Stimulated activated CD4-positive, alpha-beta T cell treated with anti-CD3 and anti-CD28 coated beads, Interleukin-4, amount 100 ng/mL, for 48 hours (primary cell): ENCODE results near the gene AHDC1.
A peak's percentile ranks its signal among the peaks of the same experiment; 100 is the strongest.
"Not testable (repeated sequence)": the region's sequence is repeated elsewhere in the genome, so short reads cannot be mapped to it uniquely, and the experiment has no call there.

Experiments used
- DNase-seq, 2 donors: peaks; one replicate each; pipeline ENCODE4 v3.0.0-alpha.2; 2020; ENCODE audit warnings: low read depth in 2 of 2

AHDC1 gene

DNA sequence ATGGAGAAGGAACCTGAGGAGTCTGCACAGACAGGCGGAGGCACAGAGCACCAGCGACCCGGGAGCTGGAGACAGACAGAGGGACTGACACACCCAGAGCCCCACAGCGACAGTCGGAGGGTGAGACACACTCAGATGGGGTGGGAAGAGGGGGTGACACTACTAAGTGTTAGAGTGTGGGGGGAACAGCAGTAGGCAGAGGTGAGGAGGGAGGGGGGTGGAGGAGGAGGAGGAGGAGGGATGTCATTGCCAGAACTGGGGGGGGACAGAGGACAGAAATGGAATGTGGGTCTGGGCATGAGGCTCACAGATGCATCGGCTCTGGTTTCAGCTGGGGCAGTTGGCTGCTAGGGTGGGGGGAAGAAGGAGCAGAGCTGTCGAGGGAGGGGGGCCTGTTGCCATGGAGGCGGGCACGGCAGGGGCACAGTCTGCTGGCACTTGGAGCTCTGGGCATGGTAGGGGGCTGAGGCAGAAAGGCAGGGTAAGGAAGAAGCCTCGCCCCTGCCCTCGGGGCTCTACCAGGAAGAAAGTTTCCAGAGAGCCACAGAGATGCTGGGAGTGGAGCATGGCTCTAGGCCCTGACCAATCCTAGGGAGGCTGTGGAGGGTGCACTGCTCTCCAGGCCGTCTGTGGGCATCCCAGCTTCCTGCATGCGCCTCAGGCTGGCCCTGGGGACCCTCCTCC lies 37.3 kb downstream of the AHDC1 start:
- no peak for DNase-seq

DNA sequence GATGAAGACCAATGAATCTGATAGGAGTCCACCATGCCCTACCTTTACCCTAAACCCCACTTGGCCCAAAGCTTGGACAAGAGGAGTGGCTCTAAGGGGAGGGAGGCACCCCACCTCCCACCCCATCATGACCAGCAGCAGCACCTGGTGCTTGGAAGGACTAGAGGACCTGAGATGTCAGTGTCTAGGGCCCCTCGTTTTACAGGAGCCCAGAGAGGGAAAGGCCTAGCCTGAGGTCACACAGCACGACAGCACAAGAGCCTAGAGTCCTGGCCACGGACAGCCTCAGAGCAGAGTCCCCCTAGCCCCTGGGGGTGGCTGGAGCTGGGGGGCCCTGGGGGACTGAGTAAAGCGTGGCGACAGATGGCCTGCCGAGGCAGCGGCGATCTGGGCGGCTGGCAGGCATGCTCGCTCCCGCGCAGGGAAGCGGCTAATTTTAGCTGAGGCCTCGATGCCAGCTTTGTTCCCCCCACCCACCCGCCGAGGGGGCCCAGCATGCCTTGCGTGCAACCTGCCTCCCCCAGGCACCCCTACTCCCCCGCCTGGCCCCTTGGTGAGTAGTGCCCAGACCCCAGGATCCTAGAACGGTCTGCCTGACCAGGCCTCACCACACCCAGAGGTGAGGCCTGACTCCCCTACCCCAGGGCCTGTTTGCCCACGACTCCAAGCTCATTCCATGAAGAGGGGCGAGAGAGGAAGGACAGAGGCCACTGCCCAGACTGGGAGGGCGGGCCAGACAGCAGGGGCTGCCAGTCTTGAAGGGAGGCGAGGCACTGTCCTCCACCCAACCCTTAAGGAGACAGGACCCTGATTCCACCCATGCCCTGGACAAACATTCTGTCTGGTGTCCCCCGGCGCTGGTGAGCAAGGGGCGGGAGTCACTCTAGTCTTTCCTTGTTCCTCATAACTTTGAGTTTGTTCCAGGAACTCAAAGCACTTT lies 39.0 kb downstream of the AHDC1 start:
- DNase-seq = no peak

DNA sequence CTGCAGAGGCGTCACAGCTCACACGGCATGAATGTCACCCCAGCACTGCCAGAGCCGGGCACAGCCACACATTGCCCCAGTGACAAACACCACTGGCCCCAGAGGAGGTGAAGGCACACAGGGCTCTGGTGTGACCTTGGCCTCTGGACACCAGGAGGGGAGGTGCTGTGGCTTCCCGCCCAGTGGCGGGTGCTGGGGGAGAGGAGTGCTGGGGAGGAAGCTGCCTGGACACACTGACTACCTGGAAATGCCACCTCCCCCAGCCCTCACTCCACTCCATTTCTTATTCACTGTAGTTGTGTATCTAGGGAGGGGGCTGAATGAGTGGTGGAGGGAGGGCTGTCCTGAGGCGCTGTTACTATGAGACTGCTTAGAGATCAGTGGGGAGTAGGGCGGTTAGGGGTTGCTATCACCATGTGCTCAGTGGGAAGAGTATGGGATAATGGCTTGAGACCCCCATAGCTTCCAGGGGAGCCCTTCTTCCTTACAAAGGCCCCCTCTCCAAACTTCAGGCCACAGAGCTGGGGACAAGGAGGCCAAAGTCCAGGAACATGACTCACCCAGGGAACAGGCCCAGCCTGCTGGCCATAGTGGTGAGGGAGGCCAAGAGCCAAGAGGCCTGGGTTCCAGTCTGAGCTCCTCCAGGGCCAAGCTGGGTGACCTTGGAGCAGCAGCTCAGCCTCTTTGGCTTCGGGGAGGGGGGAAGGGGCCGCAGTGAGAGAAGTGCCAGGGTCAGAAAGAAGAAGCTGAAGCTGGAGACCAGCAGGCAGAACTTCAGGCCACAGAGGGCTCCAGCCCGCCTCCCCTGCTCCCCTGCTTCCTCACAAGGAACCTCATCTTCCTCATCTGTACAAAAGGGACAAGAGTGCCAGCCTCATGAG lies 40.1 kb downstream of the AHDC1 start:
- no peak for DNase-seq

DNA sequence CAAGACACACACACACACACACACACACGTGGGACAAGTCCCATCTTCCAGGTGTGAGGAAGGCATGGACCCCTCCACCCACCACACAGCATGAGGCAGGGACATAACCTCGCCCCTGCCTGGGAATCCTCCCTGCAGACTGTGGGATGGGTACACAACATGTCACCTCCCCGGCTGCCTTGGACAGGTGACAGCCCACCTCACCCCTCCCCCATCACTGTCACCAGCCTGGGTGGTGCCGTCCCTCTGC lies 40.7 kb downstream of the AHDC1 start:
- DNase-seq = no peak

DNA sequence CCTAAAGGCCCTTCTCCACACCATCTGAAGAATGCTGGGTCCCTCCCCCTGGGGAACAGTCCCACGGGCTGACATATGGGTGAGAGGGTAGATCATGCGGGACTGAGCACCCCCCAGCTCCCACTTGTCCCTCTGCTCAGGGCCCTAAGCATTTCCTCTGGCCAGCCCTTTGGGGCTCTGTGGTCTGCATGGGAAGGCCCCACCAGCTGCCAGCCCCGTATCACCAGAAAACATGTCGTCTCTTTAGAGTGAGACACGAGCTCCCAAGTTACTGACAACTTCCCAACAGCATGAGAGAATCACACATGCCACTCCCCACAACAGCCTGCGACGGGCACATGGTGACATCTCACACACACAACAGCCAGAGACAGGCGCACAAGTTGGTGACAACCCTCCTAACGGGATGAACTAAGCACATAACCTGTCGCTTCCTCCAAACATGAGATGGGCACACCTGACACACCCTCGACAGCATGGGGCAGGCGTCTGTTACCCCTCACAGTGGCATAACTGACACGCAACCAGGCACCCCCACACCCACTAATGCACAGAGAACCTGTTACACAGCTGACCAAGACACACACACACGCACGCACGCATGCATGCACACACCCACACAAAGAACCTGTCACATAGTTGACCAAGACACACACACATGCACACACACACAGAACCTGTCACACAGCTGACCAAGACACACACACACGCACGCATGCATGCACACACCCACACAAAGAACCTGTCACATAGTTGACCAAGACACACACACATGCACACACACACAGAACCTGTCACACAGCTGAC lies 41.2 kb downstream of the AHDC1 start:
- no peak for DNase-seq

DNA sequence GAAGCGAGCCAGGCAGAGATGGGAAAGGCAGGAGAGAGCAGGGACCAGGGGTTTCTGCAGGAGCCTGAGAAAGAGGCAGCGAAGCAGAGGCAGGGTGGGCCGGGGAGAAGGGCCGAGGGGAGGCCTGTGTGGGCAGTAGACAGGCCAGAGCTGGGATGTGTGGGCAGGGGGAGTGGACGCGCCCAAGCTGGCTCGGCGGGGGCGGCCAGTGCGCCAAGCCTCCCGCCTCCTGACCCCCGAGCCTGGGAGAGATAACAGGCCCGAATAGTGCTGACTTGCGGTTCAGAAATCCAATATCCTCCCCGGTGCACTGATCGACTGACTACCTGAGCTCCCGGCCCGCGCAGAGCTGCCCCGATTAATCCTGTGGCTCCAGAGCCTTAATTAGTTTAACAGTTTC lies 41.9 kb downstream of the AHDC1 start:
- DNase-seq = no peak

DNA sequence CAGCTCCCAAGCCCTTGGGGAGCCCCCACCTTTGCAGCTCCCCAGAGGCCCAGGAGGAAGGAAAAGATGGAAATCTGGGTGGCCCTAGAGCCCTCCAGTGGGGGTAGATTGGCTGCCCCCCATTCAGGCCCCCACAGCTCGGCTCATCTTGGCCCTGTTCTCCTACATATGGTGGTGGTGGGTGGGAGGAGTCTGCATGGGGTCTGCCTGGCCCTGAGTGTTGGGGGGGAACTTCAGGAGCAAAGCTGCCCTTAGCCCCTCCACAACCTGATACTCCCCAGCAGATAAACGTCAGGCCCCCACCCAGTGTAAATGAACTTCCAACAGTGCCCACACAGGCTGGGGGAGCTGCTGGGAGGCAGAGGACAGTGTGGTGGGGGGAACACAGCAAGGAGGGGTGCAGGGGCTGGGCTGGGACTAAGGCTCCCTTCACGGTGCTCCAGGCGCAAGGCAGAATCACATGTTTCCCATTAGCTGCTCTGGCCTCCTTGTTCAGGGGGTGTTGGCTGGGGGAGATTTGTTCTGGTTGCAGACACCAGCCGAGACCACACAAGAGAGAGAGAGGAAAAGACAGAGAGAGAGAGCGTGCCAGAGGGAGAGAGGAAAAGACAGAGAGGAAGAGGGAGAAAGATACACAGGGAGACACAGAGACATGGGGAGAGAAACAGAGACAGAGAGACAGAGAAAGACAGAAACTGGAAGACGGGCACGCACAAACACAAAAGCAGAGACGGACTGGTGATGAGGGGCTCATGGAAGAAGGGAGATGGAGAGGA lies 42.6 kb downstream of the AHDC1 start:
- DNase-seq = no peak

DNA sequence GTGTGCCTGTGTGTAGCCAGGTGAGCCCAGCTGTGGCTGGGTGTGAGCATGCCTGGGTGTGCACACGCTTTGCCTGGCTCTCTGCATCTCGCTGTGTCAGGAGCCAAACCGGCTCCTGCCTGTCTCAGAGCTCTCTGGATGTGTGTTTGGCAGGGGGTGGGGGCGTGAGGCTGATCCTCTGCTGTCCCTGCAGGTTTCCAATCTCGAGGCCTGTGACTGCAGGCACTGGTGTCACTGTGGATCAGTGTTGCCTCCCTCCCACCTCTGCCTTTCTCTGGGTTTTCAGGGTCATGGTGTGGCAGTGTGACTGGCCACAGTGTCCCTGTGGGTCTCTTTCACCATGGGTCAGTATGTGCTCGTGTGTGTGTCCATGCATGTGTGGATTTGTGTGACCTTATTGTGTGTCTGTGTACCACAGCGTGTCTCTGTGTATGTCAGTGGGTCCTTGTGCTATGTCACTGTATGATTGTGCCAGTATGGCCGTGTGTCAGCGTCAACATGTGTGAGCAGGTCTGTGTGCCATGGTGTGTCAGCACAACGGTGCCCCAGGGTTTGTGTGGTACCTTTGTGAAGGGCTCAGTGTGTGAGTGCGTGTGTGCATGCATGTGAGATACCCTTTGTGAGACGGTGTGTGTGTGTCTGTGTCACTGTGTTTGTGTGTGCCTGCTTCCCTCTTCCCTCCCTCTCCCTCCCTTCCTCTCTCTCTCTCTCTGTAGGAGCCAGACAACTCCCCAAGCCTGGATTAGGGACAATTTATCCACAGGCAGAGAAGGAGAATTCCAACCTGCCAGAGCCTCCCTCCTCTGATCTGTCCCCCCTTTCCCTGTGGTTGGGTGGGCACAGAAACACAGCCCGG lies 43.4 kb downstream of the AHDC1 start:
- no peak for DNase-seq

DNA sequence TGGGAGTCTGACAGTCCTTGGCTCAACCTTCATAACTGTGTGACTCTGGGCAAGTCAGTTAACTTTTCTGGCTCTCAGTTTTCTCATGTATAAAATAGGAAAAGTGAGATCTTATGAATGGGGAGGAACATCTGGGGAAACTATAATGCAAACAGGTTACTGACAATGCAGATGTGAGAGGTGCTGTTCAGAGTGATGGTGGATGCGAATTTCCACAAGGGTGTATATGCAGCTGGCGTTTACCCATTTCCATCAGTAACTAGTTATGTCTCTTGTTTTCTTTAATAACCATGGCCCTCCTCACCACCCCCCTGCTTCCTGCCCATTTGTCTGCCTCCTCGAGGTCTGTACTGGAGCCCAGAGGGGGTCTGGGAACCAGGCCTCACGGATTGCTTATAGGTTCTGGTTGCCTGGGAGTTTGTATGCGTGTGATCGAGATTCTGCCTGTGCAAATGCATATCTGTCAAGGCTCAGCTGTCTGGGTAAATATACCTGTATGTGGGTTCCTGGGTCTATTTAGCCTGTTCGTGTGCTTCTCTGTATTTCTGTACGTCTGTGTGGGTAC lies 44.4 kb downstream of the AHDC1 start:
- DNase-seq = no peak

DNA sequence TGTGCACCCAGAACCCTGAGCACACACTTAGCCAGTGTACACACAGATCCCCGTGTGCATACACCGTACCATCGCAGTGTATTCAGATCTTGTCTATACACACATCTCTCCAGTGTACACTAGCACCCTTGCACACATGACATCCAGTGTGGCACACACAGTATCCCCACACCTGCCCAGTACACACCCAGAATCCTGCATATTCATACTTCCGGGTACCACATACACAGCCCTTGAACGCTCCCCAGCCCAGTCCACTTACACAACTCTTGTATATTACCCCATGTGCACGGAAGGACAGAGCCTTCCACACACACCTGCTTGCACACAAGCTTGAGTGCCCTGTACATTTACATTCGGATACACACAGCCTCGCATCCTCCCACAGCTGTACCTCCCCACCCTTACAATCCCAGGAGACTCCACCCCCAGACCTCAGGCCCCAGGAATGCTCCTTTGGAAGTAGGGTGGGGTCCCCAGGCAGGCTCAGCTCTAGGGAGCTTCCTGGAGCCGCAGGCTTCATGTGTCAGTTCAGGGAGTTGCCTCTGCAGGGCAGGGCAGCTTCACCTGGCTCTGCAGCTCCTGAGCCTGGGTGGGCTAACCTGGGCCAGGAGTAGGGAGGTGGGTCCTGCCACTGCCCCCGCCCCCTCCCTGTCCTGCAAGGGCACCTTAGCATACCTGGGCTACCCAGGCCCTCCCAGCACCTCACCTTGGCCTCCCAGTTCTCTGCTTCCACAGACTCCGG lies 46.2 kb downstream of the AHDC1 start:
- no peak for DNase-seq

DNA sequence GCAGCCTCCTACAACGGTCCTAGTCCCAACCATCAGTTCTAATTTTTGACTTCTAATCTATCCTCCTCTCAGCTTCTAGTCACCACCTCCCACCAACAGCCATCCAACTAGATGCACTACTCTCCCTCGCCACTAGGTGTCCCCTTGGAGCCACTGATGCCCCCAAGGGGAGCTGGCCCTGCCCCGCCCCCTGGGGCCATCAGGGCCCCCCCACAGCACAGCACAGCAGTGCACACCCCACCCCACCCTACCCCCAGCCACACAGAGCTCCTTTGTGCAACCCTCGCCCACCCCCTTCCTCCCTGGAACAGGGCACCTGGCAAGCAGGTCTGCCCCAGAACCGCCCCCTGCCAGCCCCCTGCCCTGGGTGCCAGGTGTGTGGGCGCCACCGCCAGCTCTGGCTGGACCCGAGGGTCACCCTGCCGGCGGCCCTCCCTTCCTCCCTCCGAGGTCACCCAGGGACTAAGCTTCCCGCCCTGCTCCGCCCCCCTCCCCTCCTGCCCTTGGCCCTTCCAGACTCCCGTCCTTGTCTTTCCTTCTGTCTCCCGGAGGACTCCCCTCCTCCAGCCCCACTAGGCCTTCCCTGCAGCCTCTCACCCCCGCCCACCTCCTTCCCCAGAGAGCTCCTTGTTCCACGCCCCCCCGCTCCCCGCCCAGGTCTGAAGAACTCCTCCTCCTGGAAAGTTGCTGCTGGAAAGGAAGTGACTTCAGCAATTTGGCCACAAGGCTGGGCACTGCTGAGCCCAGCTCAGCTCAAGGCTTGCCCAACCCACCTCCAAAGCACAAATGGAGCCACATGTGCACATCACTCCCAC lies 47.0 kb downstream of the AHDC1 start:
- peak; percentile 58 to 67 for DNase-seq

DNA sequence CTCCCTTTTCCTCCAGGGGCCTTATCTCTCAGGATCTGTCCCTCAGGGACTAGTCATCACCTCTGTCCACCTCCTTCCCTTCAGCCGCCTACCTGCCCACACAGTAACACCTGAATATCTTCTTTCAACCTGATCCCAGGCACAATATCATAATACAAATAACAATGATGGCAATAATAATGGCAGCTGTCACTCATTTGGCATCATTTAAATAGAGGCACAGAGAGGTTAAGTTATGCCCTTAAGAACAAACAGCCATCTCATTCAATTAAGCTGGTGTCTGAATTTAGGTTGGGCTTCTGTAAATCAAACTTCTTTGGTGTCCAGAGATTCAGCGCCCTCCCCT lies 47.5 kb downstream of the AHDC1 start:
- no peak for DNase-seq

DNA sequence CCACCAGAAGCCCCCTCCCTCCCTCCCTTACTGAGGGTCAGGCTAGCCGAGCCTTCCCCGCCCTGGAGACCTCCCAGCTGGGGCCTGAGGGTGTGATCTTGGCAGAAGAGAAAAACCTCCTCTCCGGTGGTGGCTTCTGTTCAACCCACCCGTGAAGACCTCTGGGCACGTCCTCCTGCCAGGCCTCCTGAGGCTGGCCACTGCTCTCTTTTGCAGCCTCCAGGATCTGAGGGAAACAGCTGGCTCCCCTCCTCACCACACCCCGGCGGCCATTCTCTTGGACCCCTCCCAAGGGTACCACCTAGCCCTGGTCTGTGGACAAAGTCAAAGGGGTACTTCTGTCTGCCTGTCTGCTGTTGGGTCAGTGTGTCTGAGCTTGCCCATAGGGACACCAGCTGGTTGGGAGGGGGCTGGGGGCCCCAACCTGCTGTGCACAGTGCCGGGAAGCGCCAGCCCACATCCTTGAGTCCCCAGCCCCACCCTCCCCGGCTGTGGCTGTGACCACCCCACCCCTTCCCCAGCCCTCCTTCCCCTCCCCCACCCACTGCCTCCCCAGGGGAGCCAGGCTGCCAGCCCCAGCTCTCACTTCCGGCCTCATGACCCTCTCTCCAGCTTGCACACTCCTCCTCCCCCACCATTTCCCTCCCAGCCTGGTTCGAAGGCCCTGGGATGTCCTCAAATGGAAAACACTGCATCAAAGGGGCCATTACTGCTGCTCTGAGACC lies 48.1 kb downstream of the AHDC1 start:
- no peak for DNase-seq

DNA sequence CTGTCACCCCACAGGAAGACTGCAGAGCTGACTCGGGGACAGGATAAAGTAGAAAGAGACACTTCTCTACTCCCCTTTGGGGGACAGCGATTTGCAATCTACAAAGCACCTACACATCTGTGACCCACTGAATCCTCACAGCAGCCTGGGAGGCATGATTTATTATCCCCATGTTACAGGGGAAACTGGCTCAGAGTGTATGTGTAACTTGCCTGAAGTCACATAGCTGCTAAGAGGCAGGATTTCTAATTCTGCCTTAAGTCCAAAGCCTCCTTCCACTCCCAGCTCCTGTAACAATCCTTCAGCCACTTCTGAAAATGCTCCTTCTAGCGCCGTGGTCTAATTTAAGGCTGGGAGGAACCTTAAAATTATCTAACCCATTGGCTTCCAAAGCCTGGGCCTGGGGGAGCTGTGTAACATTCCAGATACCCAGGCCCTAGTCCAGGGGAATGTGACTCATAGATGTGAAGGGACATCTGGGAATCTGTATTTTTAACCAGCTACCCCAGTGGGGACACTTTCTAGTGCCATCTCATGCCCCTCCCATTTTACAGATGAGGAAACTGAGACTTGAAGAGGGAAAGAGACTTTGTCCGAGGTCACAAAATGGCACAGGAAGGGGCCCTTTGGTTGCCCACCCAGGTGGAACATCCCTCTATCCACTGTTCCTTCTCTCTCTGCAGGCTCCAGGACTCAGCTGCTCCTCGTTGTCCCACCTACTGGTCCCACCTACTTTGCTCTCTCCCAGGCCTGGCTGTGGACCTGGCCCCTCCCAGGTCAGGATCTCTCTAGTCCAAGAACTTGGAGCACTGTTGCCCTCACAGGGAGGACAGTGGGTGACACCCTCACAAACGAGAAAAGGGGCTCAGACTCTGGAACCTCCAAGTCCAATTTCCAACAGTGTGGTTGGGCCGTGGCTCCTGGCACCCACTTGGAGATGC lies 48.9 kb downstream of the AHDC1 start:
- DNase-seq = no peak

DNA sequence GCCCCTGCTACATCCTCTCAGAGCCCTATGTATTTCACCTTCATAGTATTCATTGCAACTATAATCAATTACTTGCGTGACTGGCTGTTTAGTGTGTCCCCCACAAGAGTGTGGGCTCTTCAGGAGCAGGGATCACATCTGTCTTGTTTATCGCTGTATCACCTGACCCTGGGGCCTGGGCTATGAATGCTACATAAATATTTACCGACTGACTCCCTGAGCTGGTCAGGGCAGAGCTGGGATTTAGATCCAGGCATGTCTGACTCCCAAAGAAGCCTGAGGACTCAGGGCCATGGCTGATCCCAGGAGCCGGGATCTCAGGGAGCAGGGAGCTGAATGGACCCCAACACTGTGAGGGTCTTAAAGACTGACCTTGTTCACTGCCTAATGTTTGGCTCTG lies 49.7 kb downstream of the AHDC1 start:
- DNase-seq = no peak

DNA sequence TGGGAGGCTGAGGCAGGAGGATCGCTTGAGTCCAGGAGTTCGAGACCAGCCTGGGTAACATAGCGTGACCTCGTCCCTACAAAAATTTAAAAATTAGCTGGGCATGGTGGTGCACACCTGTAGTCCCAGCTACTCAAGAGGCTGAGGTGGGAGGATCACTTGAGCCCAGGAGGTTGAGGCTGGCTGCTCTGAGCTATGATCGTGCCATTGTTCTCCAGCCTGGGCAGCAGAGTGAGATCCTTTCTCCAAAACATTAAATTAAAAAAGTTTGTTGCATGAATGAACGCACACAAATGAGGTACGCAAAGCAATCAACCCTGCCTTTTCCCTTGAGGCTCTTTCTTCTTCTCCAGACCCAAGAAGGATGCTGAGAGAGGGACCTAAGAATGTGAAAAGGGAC lies 50.1 kb downstream of the AHDC1 start:
- not testable (repeated sequence) for DNase-seq
